Sigmoid colon (tissue), 4 donors: ENCODE measurements around the gene PAX1.

ENCODE experiments used
- CTCF ChIP-seq, 4 experiments: fragments of 450-650 bp in 3 of 4; fragments of 200-600 bp in 1 of 4; IDR thresholded peaks; one replicate each; pipeline ENCODE4 v1.5.1; 2016 to 2019; ENCODE audit warnings: antibody characterized with exemption in 4 of 4, mild to moderate bottlenecking in 3 of 4, moderate library complexity in 2 of 4
- EP300 ChIP-seq, 4 donors: sonication (generic); formaldehyde crosslinking; IDR thresholded peaks; one replicate each; pipeline ENCODE4 v1.6.1; 2017; ENCODE audit warnings: antibody characterized with exemption in 4 of 4
- POLR2A ChIP-seq, 2 donors: fragments of 450-650 bp; IDR thresholded peaks; one replicate each; pipeline ENCODE4 v1.6.1; 2016; ENCODE audit warnings: antibody characterized with exemption in 2 of 2, mild to moderate bottlenecking in 2 of 2, moderate library complexity in 2 of 2
- POLR2AphosphoS5 ChIP-seq, 4 donors: sonication (generic); formaldehyde crosslinking; IDR thresholded peaks; one replicate each; pipeline ENCODE4 v1.6.1; 2017; ENCODE audit warnings: antibody characterized with exemption in 4 of 4

DNA sequence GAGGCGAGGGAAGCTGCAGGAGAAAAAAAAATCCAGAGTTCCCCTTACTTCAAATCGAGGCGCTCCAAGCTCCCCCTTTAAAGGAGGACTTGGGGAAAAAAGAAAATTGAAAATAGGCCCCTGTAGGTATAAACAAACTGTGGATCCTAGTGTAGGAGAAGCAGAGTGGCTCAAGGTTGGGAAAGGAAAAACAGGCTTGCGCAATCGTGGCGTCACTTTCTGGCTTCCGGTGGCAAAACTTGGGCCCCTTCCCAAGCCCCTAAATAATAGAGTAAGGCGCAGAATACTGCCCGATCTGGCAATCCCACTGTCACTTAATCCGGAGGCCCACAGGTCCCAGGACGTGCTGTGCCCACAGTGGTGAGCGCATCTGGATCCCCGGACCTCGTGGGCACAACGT, 8.0 kb downstream of the PAX1 start:
- TF ChIP-seq CTCF (IDR thresholded peaks at IDR 0.05) (no peak), POLR2A (IDR thresholded peaks at IDR 0.05) (no peak), EP300 (IDR thresholded peaks at IDR 0.05) (no peak), POLR2AphosphoS5 (IDR thresholded peaks at IDR 0.05) (no peak)
